Right lobe of liver (tissue), 6 donors: ENCODE results near the gene LAPTM5. TPM values are rescaled to one million over a fixed set of nuclear protein-coding genes. Genes with fewer than 3 reads are reported as not detected.

Experiments
- ATAC-seq, 4 donors: fragments of 200-7000 bp; cut with Tn5 transposase; one replicate each; pipeline ENCODE4 v1.9.1; 2020; ENCODE audit warnings: mild to moderate bottlenecking in 4 of 4, moderate library complexity in 4 of 4
- DNase-seq, 3 donors: peaks; one replicate each; pipeline ENCODE4 v3.0.0-alpha.2; 2020
- H3K27ac ChIP-seq, 3 donors: fragments of 200-600 bp; one replicate each; pipeline ENCODE4 v1.8.0; 2022
- H3K27me3 ChIP-seq, 2 donors: fragments of 200-600 bp; one replicate each; pipeline ENCODE4 v1.8.0; 2022
- H3K36me3 ChIP-seq, 4 donors: fragments of 200-600 bp; sonication (generic) in 1 of 4; one replicate each; pipeline versions ENCODE4 v1.5.1 to v1.8.0; 2017 to 2022; ENCODE audit warnings: control low read depth in 1 of 4
- H3K4me1 ChIP-seq, 4 donors: fragments of 200-600 bp; sonication (generic) in 1 of 4; one replicate each; pipeline versions ENCODE4 v1.5.1 to v1.8.0; 2017 to 2022; ENCODE audit warnings: control low read depth in 1 of 4
- H3K4me3 ChIP-seq, 3 donors: fragments of 200-600 bp; one replicate each; pipeline ENCODE4 v1.8.0; 2022
- H3K9me3 ChIP-seq, 4 donors: fragments of 200-600 bp; sonication (generic) in 1 of 4; one replicate each; pipeline versions ENCODE4 v1.5.1 to v1.8.0; 2017 to 2022; ENCODE audit warnings: control low read depth in 1 of 4
- CTCF ChIP-seq, 4 donors: fragments of 200-600 bp in 3 of 4; fragments of 450-650 bp in 1 of 4; IDR thresholded peaks; one replicate each; pipeline versions ENCODE4 v1.5.1 to v1.8.0; 2016 to 2022; ENCODE audit warnings: antibody characterized with exemption in 4 of 4, mild to moderate bottlenecking in 2 of 4
- POLR2A ChIP-seq: fragments of 450-650 bp; IDR thresholded peaks from one replicate; pipeline ENCODE4 v1.6.1; 2017; ENCODE audit warnings: antibody characterized with exemption, mild to moderate bottlenecking
- WGBS: methylation state at CpG from one replicate; pipeline ENCODE4 v1.1.6; 2018; ENCODE audit warnings: low coverage, low lambda C conversion rate; ENCODE audit not compliant: insufficient coverage; ENCODE audit errors: missing lambda C conversion rate; 5-methylcytosine and 5-hydroxymethylcytosine counted together
- intact Hi-C, 2 donors: fragments of 100-400 bp; cut with DNase I; formaldehyde crosslinking; loops; one replicate each; pipeline versions ENCODE4 v1.11.2 to v1.14.1; 2022
- total RNA-seq, 6 experiments: library from RNA; depleted of rRNA in 2 of 6; stranded (reverse); fragments of >200 nt in 2 of 6; fragmentation: NEBNext Ultra II Directional in 3 of 6; extraction: Animal tissue kit (Norgen Biotek cat#: 25700) in 3 of 6; gene quantifications; one replicate each; pipeline versions ENCODE4 v1.1.0 to v1.2.4, GENCODE V29; 2016 to 2023
- donor health status: DM: no; HTN: yes; CAD: no.
- donor health status: DM: no; HTN: no; CAD: no.
- donor health status: DM: no; HTN: no; CAD: no.
- donor health status: DM: no; HTN: yes; CAD: no.
- donor health status: DM: no; HTN: yes; CAD: no.

Gene LAPTM5
- total RNA-seq, 6 experiments from 2014 or later: 21.2 to 81.0 (median 29.8) TPM

GRCh38 chr1:30707412-30708360 lies 49.9 kb downstream of the LAPTM5 start:
- H3K9me3 ChIP-seq: no peaks in the 10 kb centered on the region
- H3K4me3 ChIP-seq: no peak overlapping the region
- DNase-seq (peak; percentile 76 to 79 (median 76)), ATAC-seq (peak; percentile 93 to 97 (median 94))
- intact Hi-C loops: loop anchor here (10.0 kb wide), 2 partner anchors 923 to 1473 kb away; partner anchors contain the start of genes MECR (in 2 of the 2) and PTPRU (in 2 of the 2)
- no peaks in the 10 kb centered on the region for H3K27me3 ChIP-seq
- WGBS: 44% methylated on average over 12 of the region's 16 CpGs
- TF ChIP-seq CTCF (IDR thresholded peaks at IDR 0.05) (peak; percentile 83 to 97 (median 88)), POLR2A (no peak)
- H3K36me3 ChIP-seq: no peaks in the 10 kb centered on the region
- H3K27ac ChIP-seq: no peak overlapping the region
- no peaks in the 10 kb centered on the region for H3K4me1 ChIP-seq

GRCh38 chr1:30706528-30706927 lies 51.0 kb downstream of the LAPTM5 start:
- H3K4me3 ChIP-seq: no peak overlapping the region
- no peaks in the 10 kb centered on the region for H3K9me3 ChIP-seq
- no peaks in the 10 kb centered on the region for H3K4me1 ChIP-seq
- no peaks in the 10 kb centered on the region for H3K36me3 ChIP-seq
- intact Hi-C loops: loop anchor here (10.0 kb wide), 2 partner anchors 922 to 1472 kb away; partner anchors contain the start of genes MECR (in 2 of the 2) and PTPRU (in 2 of the 2)
- H3K27ac ChIP-seq: no peak overlapping the region
- 37% methylated on average over 1 of the region's 9 CpGs for WGBS
- ATAC-seq: peak; percentile 22 to 49 (median 42)
- no peak for TF ChIP-seq CTCF (IDR thresholded peaks at IDR 0.05)
- no peak for TF ChIP-seq POLR2A
- DNase-seq: peak in 1 of 3 donors; percentile 55
- no peaks in the 10 kb centered on the region for H3K27me3 ChIP-seq

GRCh38 chr1:30705698-30706097 lies 51.9 kb downstream of the LAPTM5 start:
- intact Hi-C loops: loop anchor here (10.0 kb wide), 2 partner anchors 921 to 1471 kb away; partner anchors contain the start of genes MECR (in 2 of the 2) and PTPRU (in 2 of the 2)
- DNase-seq: no peak
- TF ChIP-seq POLR2A (no peak), CTCF (IDR thresholded peaks at IDR 0.05) (no peak)
- WGBS: 94% methylated on average over 4 of the region's 4 CpGs
- Histone ChIP-seq H3K36me3 (no peaks in the 10 kb centered on the region), H3K27ac (no peak overlapping the region), H3K9me3 (no peaks in the 10 kb centered on the region), H3K4me1 (no peaks in the 10 kb centered on the region), H3K4me3 (no peak overlapping the region), H3K27me3 (no peaks in the 10 kb centered on the region)
- ATAC-seq: no peak

GRCh38 chr1:30704765-30705509 lies 52.6 kb downstream of the LAPTM5 start:
- 83% methylated on average over 7 of the region's 14 CpGs for WGBS
- Histone ChIP-seq H3K36me3 (no peaks in the 10 kb centered on the region), H3K4me3 (no peak overlapping the region), H3K9me3 (no peaks in the 10 kb centered on the region), H3K4me1 (no peaks in the 10 kb centered on the region), H3K27me3 (no peaks in the 10 kb centered on the region), H3K27ac (no peak overlapping the region)
- TF ChIP-seq POLR2A (no peak), CTCF (IDR thresholded peaks at IDR 0.05) (no peak)
- intact Hi-C loops: loop anchor here (10.0 kb wide), 2 partner anchors 920 to 1470 kb away; partner anchors contain the start of genes MECR (in 2 of the 2) and PTPRU (in 2 of the 2)
- ATAC-seq (no peak), DNase-seq (peak in 1 of 3 donors; percentile 41)
